Activated CD8-positive, alpha-beta memory T cell treated with anti-CD3 and anti-CD28 coated beads for 48 hours (primary cell): ENCODE data around the gene CAVIN3.

Experiments used
- DNase-seq, 3 experiments: peaks; one replicate each; pipeline ENCODE4 v3.0.0-alpha.2; 2020; ENCODE audit warnings: low read depth in 2 of 3, low spot score in 2 of 3

Gene CAVIN3

DNA sequence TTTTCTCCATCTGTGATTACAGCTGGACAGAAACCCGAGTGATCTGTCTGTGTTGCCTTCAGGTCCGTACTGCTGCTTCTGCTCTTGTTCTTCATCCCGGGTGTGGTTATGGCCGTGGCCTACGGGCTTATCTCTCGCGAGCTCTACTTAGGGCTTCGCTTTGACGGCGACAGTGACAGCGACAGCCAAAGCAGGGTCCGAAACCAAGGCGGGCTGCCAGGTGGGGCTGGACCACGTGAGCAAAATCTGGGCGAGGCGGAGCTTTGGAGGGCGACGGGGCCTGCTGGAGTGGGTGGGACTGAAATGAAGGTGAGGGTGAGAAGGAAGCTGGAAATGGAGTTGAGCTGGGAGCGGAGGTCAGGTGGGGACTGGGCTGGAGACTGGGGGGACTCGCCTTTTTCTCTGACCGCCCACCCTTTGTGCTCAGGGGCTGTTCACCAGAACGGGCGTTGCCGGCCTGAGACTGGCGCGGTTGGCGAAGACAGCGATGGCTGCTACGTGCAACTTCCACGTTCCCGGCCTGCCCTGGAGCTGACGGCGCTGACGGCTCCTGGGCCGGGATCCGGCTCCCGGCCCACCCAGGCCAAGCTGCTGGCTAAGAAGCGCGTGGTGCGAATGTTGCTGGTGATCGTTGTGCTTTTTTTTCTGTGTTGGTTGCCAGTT, 49.6 kb downstream of the CAVIN3 start:
- no peak for DNase-seq

DNA sequence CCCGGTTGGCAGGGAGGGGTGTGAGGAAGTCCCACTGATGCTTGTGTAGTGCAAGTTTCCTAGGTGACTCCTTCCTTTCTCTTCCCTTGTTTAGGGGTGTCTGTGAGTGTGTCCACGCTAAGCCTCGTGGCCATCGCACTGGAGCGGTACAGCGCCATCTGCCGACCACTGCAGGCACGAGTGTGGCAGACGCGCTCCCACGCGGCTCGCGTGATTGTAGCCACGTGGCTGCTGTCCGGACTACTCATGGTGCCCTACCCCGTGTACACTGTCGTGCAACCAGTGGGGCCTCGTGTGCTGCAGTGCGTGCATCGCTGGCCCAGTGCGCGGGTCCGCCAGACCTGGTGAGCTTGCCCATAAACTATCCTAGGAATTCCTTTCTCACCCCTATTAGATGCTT, 50.3 kb downstream of the CAVIN3 start:
- DNase-seq, result no peak
